EL (cell line): ENCODE data around the gene RNF149.

ENCODE experiments used
- DNase-seq: peaks from one replicate; pipeline ENCODE4 v3.0.0-alpha.2; 2016

The RNF149 gene

GRCh38 chr2:101293544-101293943, 15.0 kb downstream of the RNF149 start:
- DNase-seq, result no peak

- DNase-seq, result no peak
These were observed 16.5 kb downstream of the RNF149 start for GRCh38 chr2:101291973-101292372.

GRCh38 chr2:101290711-101291110, 17.8 kb downstream of the RNF149 start:
- DNase-seq, result no peak

GRCh38 chr2:101287303-101287702, 21.2 kb downstream of the RNF149 start:
- DNase-seq, result no peak

GRCh38 chr2:101286684-101287083, 21.8 kb downstream of the RNF149 start:
- no peak for DNase-seq

- DNase-seq, result no peak
These were observed 25.5 kb downstream of the RNF149 start for GRCh38 chr2:101282980-101283379.

- DNase-seq, result no peak
These were observed 27.0 kb downstream of the RNF149 start for GRCh38 chr2:101281482-101281881.

GRCh38 chr2:101278925-101279324, 29.6 kb downstream of the RNF149 start:
- no peak for DNase-seq

GRCh38 chr2:101277111-101277510, 31.4 kb downstream of the RNF149 start:
- DNase-seq, result no peak

GRCh38 chr2:101274142-101274541, 34.4 kb downstream of the RNF149 start:
- DNase-seq, result no peak

GRCh38 chr2:101273056-101273455, 35.4 kb downstream of the RNF149 start:
- DNase-seq, result no peak

- no peak for DNase-seq
These were observed 36.3 kb downstream of the RNF149 start for GRCh38 chr2:101272045-101272784.

GRCh38 chr2:101270700-101271259, 37.7 kb downstream of the RNF149 start:
- no peak for DNase-seq

- DNase-seq, result no peak
These were observed 40.5 kb downstream of the RNF149 start for GRCh38 chr2:101267671-101268656.

- DNase-seq, result no peak
These were observed 42.5 kb downstream of the RNF149 start for GRCh38 chr2:101265893-101266499.

GRCh38 chr2:101264360-101264939, 44.1 kb downstream of the RNF149 start:
- no peak for DNase-seq

- DNase-seq, result no peak
These were observed 45.1 kb downstream of the RNF149 start for GRCh38 chr2:101263377-101263800.

- no peak for DNase-seq
These were observed 46.4 kb downstream of the RNF149 start for GRCh38 chr2:101262142-101262541.

GRCh38 chr2:101258804-101259203, 49.7 kb downstream of the RNF149 start:
- no peak for DNase-seq

GRCh38 chr2:101256316-101256715, 52.2 kb downstream of the RNF149 start:
- DNase-seq, result no peak

GRCh38 chr2:101255501-101255900, 53.0 kb downstream of the RNF149 start:
- peak; percentile 28 for DNase-seq

GRCh38 chr2:101253703-101254450, 54.6 kb downstream of the RNF149 start:
- peak; percentile 9 for DNase-seq
